Stimulated activated CD4-positive, alpha-beta T cell treated with anti-CD3 and anti-CD28 coated beads, Interleukin-12 subunit alpha, Interleukin-12 subunit beta, amount 100 ng/mL, for 24 hours (primary cell): ENCODE data around the gene WFDC5.
"Not testable (repeated sequence)": the region's sequence is repeated elsewhere in the genome, so short reads cannot be mapped to it uniquely, and the experiment has no call there.

Experiments
- DNase-seq, 2 experiments: peaks; one replicate each; pipeline ENCODE4 v3.0.0-alpha.2; 2020; ENCODE audit warnings: low read depth in 2 of 2

WFDC5 gene

DNA sequence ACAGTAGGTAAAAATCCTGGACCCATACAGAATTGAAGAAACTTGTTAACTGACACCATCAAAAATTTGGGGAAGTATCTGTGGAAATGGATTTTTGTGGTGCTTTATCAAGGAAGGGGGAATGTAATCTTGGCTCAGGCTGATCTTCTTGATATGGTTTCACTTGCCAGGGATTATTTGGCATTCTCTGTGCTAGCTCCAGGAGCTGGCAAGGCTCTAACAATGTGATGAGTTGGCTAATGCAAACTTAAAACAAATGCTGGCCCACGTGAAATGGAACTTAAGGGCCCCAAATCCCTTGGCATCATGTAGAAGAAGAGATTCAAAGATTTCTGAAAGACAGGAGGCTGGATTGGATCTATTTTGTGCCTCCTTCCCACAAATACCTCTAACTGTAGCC lies 27.2 kb downstream of the WFDC5 start:
- no peak for DNase-seq

GRCh38 chr20:45087097-45087790 lies 27.7 kb downstream of the WFDC5 start:
- no peak for DNase-seq

DNA sequence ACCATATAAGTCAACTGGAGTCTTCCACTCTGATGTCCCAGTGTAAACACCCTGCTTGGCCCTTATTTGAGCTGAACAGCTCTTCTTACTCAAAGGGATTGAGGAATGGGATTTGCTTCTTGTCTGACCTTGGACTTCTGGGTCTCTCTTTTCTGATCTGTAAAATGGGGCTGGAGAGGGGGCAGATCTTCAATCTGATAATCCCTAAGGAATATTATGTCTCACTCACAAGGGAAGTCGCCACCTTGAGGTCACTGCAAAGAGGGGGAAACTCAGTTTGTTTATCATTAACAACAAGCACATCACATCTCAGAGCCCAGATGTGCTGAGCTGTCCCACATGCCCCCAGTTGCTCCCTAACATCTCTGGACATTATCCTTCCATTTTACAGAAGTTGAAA lies 29.1 kb downstream of the WFDC5 start:
- no peak for DNase-seq

GRCh38 chr20:45085289-45085688 lies 29.7 kb downstream of the WFDC5 start:
- no peak for DNase-seq

DNA sequence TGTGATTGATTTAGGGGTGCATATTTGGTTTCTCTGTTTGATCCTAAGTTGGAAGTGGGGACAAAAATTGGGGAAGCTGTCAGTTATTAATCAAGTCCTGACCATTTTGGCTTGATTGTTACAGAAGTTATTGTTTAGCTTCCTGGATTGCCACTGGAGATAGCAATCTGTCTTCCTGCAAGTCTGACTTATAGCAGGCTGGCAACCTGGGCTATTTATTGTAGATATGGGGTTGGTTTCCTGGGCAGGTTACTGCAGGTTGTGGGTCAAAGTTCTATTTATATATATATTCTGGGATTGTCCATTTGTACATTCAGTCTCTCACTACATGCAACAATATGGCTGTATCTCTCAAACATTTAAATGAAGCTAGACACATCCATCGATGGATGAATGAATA lies 31.8 kb downstream of the WFDC5 start:
- DNase-seq: no peak

DNA sequence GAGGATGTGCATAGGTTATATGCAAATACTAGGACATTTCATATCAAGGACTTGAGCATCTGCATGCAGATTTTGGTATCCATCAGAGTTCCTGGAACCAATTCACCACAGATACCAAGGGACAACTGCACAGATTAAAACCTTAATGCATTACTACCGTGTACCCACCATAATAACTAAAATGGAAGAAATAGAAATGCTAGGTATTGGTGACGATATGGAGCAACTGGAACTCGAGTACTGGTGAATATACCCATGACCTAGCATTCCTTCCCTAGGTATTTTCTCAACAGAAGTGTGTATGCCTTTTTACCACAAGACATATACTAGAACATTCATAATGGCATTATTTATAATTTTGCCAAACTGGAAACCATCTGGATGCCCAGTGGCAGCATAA lies 32.5 kb downstream of the WFDC5 start:
- no peak for DNase-seq

- DNase-seq: no peak
Observed at GRCh38 chr20:45080867-45081624, 33.9 kb downstream of the WFDC5 start.

- DNase-seq: no peak
Observed at GRCh38 chr20:45077559-45077958, 37.4 kb downstream of the WFDC5 start.

DNA sequence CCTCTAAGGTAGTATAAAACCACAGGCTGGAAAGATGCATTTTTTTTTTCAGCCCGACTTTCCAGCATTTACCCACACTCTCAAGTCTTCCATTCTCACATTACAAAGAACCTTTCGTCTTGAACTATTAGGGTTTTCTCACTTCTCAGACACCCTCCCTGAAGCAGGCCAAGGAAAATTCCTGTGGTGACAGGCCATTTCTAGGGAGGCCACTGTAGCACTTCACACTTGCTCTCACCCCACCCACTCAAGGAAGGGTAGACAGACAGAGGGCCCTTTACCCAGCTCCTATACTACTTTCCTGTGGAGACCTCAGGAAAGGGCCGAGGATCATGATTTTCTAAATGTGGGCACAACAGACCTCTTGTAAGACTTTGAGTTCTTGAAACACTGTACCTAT lies 41.8 kb downstream of the WFDC5 start:
- no peak for DNase-seq

DNA sequence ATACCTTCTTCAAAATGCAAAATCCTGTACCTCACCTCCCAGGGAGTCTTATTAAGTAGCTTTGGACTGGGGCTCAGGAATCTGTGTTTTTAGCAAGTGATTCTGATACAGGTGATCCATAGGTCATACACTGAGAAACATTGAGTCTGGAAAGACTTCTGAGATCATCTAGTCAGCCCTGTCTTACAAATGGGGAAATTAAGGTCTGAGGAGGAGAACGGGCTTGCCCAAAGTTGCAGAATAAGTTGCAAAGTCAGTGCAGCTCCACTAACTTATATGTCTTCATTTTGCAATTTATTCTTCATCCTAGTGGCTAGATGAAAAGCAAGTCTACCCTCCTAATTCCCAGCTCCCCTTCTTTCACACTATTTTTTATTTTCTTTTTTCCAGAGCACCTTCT lies 42.9 kb downstream of the WFDC5 start:
- no peak for DNase-seq

GRCh38 chr20:45070932-45071632 lies 43.9 kb downstream of the WFDC5 start:
- DNase-seq: no peak

DNA sequence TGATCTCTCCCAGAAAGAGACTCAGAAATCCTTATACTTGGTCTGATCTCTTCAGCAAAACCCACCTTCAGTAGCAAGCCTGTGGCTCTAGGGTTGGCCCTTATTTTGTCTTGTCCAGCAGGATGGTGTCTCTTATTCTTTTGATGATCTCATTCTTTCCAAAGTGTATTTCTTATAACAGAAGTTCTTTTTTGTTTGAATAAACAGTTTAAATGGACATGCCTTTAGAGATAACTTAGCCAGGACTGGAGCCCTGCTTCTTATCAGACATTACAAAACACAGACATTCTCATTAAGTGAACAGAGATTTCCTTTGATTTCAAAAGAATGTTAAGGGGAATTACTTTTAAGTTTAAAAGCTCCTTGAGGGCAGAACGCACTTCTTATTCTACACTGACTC lies 45.7 kb downstream of the WFDC5 start:
- DNase-seq: no peak

- no peak for DNase-seq
Observed at GRCh38 chr20:45067558-45067957, 47.4 kb downstream of the WFDC5 start.

- no peak for DNase-seq
Observed at GRCh38 chr20:45067087-45067486, 47.9 kb downstream of the WFDC5 start.

- no peak for DNase-seq
Observed at GRCh38 chr20:45066372-45066771, 48.6 kb downstream of the WFDC5 start.

DNA sequence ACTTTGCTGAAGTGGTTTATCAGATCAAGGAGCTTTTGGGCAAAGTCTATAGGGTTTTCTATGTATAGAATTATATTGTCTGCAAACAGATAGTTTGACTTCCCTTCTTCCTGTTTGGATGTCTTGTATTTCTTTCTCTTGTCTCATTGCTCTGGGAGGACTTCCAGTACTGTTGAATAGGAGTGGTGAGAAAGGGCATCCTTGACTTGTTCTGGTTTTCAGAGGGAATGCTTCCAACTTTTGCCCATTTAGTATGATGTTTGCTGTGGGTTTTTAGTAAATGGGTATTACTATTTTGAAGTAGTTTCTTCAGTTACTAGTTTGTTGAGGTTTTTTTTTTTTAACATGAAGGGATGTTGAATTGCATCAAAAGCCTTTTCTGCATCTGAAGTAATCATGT lies 50.2 kb downstream of the WFDC5 start:
- DNase-seq: no peak

DNA sequence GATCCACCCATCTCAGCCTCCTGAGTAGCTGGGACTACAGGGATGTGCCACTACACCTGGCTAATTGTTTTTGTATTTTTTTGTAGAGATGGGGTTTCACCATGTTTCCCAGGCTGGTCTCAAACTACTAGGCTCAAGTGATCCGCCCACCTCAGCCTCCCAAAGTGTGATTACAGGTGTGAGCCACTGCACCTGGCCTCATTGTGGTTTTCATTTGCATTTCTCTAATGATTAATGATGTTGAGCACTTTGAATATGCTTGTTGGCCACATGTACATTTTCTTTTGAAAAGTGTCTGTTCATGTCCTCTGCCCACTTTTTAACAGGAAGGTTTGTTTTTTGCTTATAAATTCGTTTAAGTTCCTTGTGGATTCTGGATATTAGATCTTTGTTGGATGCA lies 51.9 kb downstream of the WFDC5 start:
- not testable (repeated sequence) for DNase-seq

GRCh38 chr20:45061244-45061643 lies 53.7 kb downstream of the WFDC5 start:
- no peak for DNase-seq

DNA sequence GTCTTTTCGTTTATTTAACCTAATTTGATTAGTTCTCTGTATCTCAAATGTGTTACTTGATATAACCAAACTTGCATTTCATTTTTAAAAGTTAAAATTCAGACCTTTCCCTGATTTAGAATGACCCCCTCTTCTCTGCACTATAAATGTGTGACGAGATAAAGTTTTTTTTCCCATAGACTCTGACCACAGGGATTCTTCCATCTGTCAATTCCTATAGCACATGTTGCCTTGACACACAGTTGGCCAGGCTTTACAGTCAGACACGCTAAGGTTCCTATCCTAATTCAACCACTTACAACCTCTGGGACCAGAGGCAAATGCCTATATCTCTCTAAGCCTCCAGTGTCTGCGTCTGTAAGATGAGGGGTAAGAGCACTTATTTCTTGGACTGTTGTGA lies 54.7 kb downstream of the WFDC5 start:
- DNase-seq: no peak
